ENCODE results near the gene FOXD1. TPM values are rescaled to one million over a fixed set of nuclear protein-coding genes. Genes with fewer than 3 reads are reported as not detected.

FOXD1 gene
- total RNA-seq, 4 donors from 2014 or later = 1.7 to 22.7 (median 4.5) TPM

DNA sequence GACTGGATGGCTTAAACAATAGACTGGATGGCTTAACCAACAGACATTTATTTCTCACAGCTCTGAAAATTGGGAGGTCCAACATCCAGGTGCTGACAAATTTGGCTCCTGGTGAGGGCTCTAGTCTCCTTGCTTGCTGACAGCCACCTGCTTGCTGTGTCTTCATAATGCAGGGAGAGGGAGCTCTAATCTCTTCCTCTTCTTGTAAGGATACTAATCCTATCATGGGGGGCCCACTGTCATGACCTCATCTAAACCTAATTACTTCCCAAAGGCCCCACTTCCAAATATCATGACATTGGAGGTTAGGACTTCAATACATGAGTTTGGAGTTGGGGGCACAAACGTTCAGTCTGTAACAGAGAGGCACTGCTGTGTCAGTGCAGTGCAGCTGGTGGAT lies 26.4 kb downstream of the FOXD1 start:
- no peak overlapping the region for H3K4me3 ChIP-seq
- TF ChIP-seq, protein P1, sequence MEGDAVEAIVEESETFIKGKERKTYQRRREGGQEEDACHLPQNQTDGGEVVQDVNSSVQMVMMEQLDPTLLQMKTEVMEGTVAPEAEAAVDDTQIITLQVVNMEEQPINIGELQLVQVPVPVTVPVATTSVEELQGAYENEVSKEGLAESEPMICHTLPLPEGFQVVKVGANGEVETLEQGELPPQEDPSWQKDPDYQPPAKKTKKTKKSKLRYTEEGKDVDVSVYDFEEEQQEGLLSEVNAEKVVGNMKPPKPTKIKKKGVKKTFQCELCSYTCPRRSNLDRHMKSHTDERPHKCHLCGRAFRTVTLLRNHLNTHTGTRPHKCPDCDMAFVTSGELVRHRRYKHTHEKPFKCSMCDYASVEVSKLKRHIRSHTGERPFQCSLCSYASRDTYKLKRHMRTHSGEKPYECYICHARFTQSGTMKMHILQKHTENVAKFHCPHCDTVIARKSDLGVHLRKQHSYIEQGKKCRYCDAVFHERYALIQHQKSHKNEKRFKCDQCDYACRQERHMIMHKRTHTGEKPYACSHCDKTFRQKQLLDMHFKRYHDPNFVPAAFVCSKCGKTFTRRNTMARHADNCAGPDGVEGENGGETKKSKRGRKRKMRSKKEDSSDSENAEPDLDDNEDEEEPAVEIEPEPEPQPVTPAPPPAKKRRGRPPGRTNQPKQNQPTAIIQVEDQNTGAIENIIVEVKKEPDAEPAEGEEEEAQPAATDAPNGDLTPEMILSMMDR (IDR thresholded peaks at IDR 0.05) = peak in 1 of 6 experiments; percentile 4
- no peak for TF ChIP-seq POLR2A (IDR thresholded peaks at IDR 0.05)
- peaks cover 0 to 23% of the 10 kb centered on the region in 2 donors for H3K27me3 ChIP-seq
- no peaks in the 10 kb centered on the region for H3K9me3 ChIP-seq
- H3K27ac ChIP-seq = no peak overlapping the region
- no peak for DNase-seq
- no peaks in the 10 kb centered on the region for H3K36me3 ChIP-seq
- peaks cover 0 to 9% (median 0%) of the 10 kb centered on the region in 4 donors for H3K4me1 ChIP-seq

DNA sequence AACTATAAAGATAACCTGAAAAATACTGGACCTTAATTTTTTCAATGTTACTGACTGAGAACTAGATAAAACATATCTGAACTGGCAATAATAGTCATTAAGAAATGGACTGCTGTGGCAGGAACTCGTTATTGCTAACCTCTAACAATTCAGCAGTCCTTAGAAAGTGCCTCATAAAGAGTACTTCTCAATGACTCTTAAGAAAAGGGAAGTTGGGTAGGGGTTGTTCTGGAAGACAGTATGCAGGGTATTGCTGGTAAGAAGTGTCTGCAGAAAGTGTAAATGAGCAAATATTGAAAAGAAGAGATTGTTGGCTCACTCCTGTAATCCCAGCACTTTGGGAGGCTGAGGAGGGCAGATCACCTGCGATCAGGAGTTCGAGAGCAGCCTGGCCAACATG lies 27.9 kb downstream of the FOXD1 start:
- no peak for DNase-seq
- TF ChIP-seq, protein P1 (IDR thresholded peaks at IDR 0.05) = no peak
- no peak for TF ChIP-seq POLR2A (IDR thresholded peaks at IDR 0.05)
- H3K4me3 ChIP-seq = no peak overlapping the region
- peaks cover 0 to 9% (median 0%) of the 10 kb centered on the region in 4 donors for H3K4me1 ChIP-seq
- no peaks in the 10 kb centered on the region for H3K36me3 ChIP-seq
- no peaks in the 10 kb centered on the region for H3K9me3 ChIP-seq
- peaks cover 0 to 23% of the 10 kb centered on the region in 2 donors for H3K27me3 ChIP-seq
- H3K27ac ChIP-seq = no peak overlapping the region

DNA sequence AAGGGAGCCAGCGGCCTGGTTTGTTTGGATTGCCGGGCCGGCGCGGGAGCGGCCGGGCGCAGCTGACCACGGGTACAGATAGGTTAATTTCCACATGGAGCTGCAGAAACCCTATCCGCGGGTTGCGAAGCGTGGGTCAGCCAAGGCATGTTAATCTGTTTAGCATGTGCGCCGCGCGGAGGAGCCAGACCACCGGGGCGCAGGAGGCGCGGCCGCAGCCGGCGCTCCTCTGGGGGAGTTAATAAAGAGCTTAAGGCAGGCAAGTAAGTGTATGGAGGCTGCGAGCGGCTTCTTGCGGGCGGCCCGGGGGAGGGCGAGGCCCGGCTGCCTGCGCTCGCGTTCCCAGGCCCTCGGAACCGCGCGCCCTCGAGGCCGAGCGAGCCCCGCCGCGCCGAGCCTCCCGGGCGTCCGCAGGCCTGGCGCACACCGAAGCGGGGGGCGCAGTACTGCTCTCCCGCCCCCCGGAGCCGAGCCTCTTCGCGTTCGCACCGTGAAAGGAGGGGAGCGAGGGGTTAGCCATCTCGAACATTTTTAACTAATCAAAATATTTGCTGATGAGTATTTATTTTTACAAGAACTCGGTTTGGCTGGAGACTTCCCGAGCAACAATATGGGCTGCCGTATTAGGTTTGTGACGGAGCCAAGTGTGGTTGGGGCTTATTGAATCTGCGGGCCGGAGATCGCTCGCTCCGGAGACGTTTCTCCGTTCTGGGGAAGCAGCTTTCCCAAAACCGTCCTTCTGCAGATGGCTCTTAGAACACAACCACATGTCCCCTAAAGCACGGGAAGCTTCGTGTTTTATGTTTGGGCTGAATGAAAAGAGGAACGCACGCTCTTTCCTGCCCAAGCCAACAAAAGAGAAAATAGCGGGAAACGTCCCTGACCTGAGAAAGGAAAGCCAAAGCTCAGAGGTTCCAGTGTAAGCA lies 28.8 kb downstream of the FOXD1 start:
- Histone ChIP-seq H3K27me3 (peaks cover 0 to 23% of the 10 kb centered on the region in 2 donors), H3K4me3 (peak overlapping the region in 2 of 4 donors; percentile 3 to 19), H3K4me1 (peaks cover 0 to 9% (median 0%) of the 10 kb centered on the region in 4 donors), H3K27ac (no peak overlapping the region), H3K36me3 (no peaks in the 10 kb centered on the region), H3K9me3 (no peaks in the 10 kb centered on the region)
- DNase-seq = no peak
- TF ChIP-seq POLR2A (IDR thresholded peaks at IDR 0.05) = no peak
- TF ChIP-seq, protein P1 (IDR thresholded peaks at IDR 0.05) = no peak

DNA sequence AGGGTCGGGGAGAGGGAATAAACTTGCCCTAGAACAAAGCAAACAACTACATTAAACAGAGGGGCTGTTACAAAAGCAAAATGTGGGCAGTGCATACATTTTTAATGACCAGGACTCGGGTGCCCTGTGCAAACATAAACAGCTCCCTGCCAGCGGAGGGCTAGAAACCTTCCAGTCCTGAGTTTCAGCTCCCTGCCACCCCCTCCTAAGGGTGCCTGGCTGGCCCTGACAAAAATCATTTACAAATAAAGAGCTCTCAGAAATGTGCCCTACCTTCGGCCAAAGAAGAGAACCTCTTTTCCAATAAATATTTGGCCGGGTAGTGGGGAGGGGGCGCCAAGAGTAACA lies 29.5 kb downstream of the FOXD1 start:
- Histone ChIP-seq H3K4me1 (peaks cover 0 to 9% (median 0%) of the 10 kb centered on the region in 4 donors), H3K27me3 (peaks cover 0 to 23% of the 10 kb centered on the region in 2 donors), H3K36me3 (no peaks in the 10 kb centered on the region), H3K9me3 (no peaks in the 10 kb centered on the region), H3K4me3 (no peak overlapping the region), H3K27ac (no peak overlapping the region)
- no peak for DNase-seq
- TF ChIP-seq POLR2A (IDR thresholded peaks at IDR 0.05) = no peak
- TF ChIP-seq, protein P1 (IDR thresholded peaks at IDR 0.05) = no peak

DNA sequence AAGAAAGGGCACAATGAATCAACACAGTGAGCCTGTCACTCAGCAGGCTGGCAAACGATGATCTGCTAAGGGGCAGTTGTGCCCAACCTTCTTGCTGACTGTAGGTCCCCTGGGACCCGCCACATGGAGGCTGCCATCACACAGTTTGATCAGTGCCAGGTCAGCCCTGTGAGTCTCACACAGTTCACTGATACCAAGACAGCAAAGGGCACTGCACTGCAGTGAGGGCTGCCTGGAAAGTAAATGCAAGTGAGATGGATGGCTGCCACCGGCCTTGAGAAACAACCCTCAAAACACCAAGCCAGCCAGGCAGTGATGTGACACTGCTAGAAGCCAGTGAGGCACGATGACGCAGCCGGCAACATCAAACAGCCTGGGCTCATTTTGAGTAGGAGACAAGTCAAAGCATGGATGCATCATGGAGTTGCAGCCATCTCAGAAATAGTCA lies 30.3 kb downstream of the FOXD1 start:
- DNase-seq = no peak
- H3K27me3 ChIP-seq = peaks cover 0 to 23% of the 10 kb centered on the region in 2 donors
- H3K4me3 ChIP-seq = no peak overlapping the region
- peaks cover 0 to 9% (median 0%) of the 10 kb centered on the region in 4 donors for H3K4me1 ChIP-seq
- no peaks in the 10 kb centered on the region for H3K9me3 ChIP-seq
- no peaks in the 10 kb centered on the region for H3K36me3 ChIP-seq
- no peak overlapping the region for H3K27ac ChIP-seq
- TF ChIP-seq, protein P1 (IDR thresholded peaks at IDR 0.05) = no peak
- no peak for TF ChIP-seq POLR2A (IDR thresholded peaks at IDR 0.05)
